K562 (cell line): ENCODE measurements around the gene AP2M1. TPM values are rescaled to one million over a fixed set of nuclear protein-coding genes. Genes with fewer than 3 reads are reported as not detected.
A peak's percentile ranks its signal among the peaks of the same experiment; 100 is the strongest.

ENCODE experiments used
- ATAC-seq: fragments of 200-7000 bp; cut with Tn5 transposase; 3 replicates; pipeline ENCODE4 v1.9.1; 2020; ENCODE audit warnings: moderate library complexity
- BruUV-seq: library from RNA; stranded (reverse); fragments of 400-500 nt; replicated peaks from 2 replicates; lab custom pipeline; 2021; lab: Mats Ljungman, UMichigan
- CTCF ChIA-PET: fragments of 300-600 bp; formaldehyde crosslinking; extraction: SDS; loops from one replicate; lab custom pipeline; 2021; ENCODE audit warnings: low intra/inter-chr PET ratio; lab: Yijun Ruan, JAX
- POLR2A ChIA-PET: fragments of 300-600, 350-650 bp; sonication (Branson Sonifier 250); formaldehyde crosslinking; extraction: SDS; loops from one replicate; lab custom pipeline; 2021; ENCODE audit warnings: antibody characterized with exemption, inconsistent platforms; lab: Yijun Ruan, JAX
- DNase-seq, 4 experiments: peaks; one replicate each; pipeline versions ENCODE4 v3.0.0 to v3.0.0-alpha.2; 2011 to 2018; ENCODE audit warnings: low spot score in 3 of 4, mixed read lengths in 3 of 4; ENCODE audit errors: extremely low read depth in 1 of 4
- FAIRE-seq: peaks from 2 replicates; lab custom pipeline; 2011; peaks lifted over from hg19 to GRCh38; lab: Jason Lieb, UNC
- H2AFZ ChIP-seq: 2 replicates; pipeline ENCODE4 v1.6.0; 2011; ENCODE audit warnings: low read depth, low read length, control low read depth, inconsistent platforms
- H3K27ac ChIP-seq: fragments of 200-600 bp; 3 replicates; pipeline ENCODE4 v1.8.0; 2011; ENCODE audit warnings: low read depth, mild to moderate bottlenecking, control low read depth, inconsistent platforms, low read length, moderate library complexity, mixed read lengths; ENCODE audit errors: extremely low read depth
- H3K27me3 ChIP-seq, 2 experiments: fragments of 300-600 bp in 1 of 2; 2 replicates in 1 of 2; 3 replicates in 1 of 2; pipeline versions ENCODE4 v1.6.0 to v1.8.0; 2011; ENCODE audit warnings: inconsistent platforms in 2 of 2, low read length in 2 of 2, mild to moderate bottlenecking in 1 of 2, mixed read lengths in 1 of 2, moderate library complexity in 1 of 2; ENCODE audit not compliant: control insufficient read depth in 2 of 2, insufficient read depth in 2 of 2
- H3K36me3 ChIP-seq: fragments of 300-600 bp; 3 replicates; pipeline ENCODE4 v1.8.0; 2011; ENCODE audit warnings: mild to moderate bottlenecking, low read length, inconsistent platforms; ENCODE audit not compliant: control insufficient read depth, insufficient read depth
- H3K4me1 ChIP-seq, 2 experiments: fragments of 200-600 bp in 1 of 2; replicated peaks in 1 of 2; 2 replicates in 1 of 2; 3 replicates in 1 of 2; pipeline versions ENCODE4 v1.5.1 to v1.8.0; 2011; ENCODE audit warnings: inconsistent platforms in 2 of 2, low read length in 2 of 2, mild to moderate bottlenecking in 1 of 2, mixed read lengths in 1 of 2, moderate library complexity in 1 of 2; ENCODE audit not compliant: control insufficient read depth in 2 of 2, insufficient read depth in 2 of 2
- H3K4me2 ChIP-seq: 2 replicates; pipeline ENCODE4 v1.6.1; 2011; ENCODE audit warnings: low read length, control low read depth, inconsistent platforms, mixed read lengths; ENCODE audit not compliant: insufficient read depth
- H3K4me3 ChIP-seq: fragments of 200-600 bp; sonication (generic), shearing (Covaris generic); 2 replicates; pipeline ENCODE4 v1.5.1; 2016; ENCODE audit warnings: control low read depth, inconsistent platforms
- H3K79me2 ChIP-seq: fragments of 200-600 bp; 3 replicates; pipeline ENCODE4 v1.8.0; 2011; ENCODE audit warnings: low read length, inconsistent platforms; ENCODE audit not compliant: control insufficient read depth, insufficient read depth
- H3K9ac ChIP-seq, 2 experiments: 2 replicates each; pipeline versions ENCODE4 v1.6.0 to v1.6.1; 2011; ENCODE audit warnings: low read depth in 2 of 2, low read length in 2 of 2, control low read depth in 1 of 2, inconsistent platforms in 1 of 2, mild to moderate bottlenecking in 1 of 2, mixed read lengths in 1 of 2; ENCODE audit not compliant: insufficient read depth in 1 of 2
- H3K9me1 ChIP-seq: one replicate; pipeline ENCODE4 v1.6.0; 2011; ENCODE audit warnings: inconsistent platforms, mild to moderate bottlenecking, low read length, moderate library complexity; ENCODE audit not compliant: control insufficient read depth, insufficient read depth
- H3K9me3 ChIP-seq: replicated peaks from 2 replicates; pipeline ENCODE4 v1.5.1; 2011; ENCODE audit warnings: low read depth, low read length, inconsistent platforms; ENCODE audit not compliant: control insufficient read depth, insufficient read depth
- H4K20me1 ChIP-seq: replicated peaks from 2 replicates; pipeline ENCODE4 v1.6.1; 2011; ENCODE audit warnings: low read length, inconsistent platforms, mixed read lengths; ENCODE audit not compliant: control insufficient read depth, insufficient read depth
- ATF3 ChIP-seq, 2 experiments: fragments of 450-650 bp in 1 of 2; sonication (generic) in 1 of 2; formaldehyde crosslinking in 1 of 2; IDR thresholded peaks in 1 of 2; conservative IDR thresholded peaks in 1 of 2; 2 replicates each; pipeline versions ENCODE4 v1.6.1 to v1.8.1; 2016 to 2023; ENCODE audit warnings: mild to moderate bottlenecking in 2 of 2, moderate library complexity in 2 of 2, inconsistent platforms in 1 of 2, missing genetic modification reagents in 1 of 2
- ETV5 ChIP-seq: sonication (generic); formaldehyde crosslinking; IDR thresholded peaks from 2 replicates; pipeline ENCODE4 v1.4.0; 2020; ENCODE audit warnings: low read depth, mild to moderate bottlenecking, missing genetic modification reagents
- FOSL1 ChIP-seq: fragments of 200-800 bp; sonication (Bioruptor generic); conservative IDR thresholded peaks from 2 replicates; pipeline ENCODE4 v1.6.1; 2016; ENCODE audit warnings: missing genetic modification characterization, missing compliant biosample characterization
- FOXJ2 ChIP-seq: fragments of 200-800 bp; sonication (Bioruptor generic); IDR thresholded peaks from 2 replicates; pipeline ENCODE4 v1.6.1; 2016; ENCODE audit warnings: missing genetic modification characterization, missing compliant biosample characterization
- FOXK2 ChIP-seq, 2 experiments: fragments of 450-650 bp; IDR thresholded peaks in 1 of 2; conservative IDR thresholded peaks in 1 of 2; 2 replicates each; pipeline ENCODE4 v1.6.1; 2016; ENCODE audit warnings: low read depth in 2 of 2, mild to moderate bottlenecking in 1 of 2
- GATAD2A ChIP-seq: fragments of 450-650 bp; IDR thresholded peaks from 2 replicates; pipeline ENCODE4 v1.6.1; 2017
- JUN ChIP-seq, 2 experiments: sonication (generic) in 1 of 2; formaldehyde crosslinking in 1 of 2; IDR thresholded peaks; 2 replicates each; pipeline versions ENCODE4 v1.6.1 to v1.8.0; 2012 to 2022; ENCODE audit warnings: borderline replicate concordance in 2 of 2, mild to moderate bottlenecking in 2 of 2, improper control_type of control experiment in 1 of 2, low read depth in 1 of 2, low read length in 1 of 2, missing genetic modification reagents in 1 of 2
- MTA1 ChIP-seq: fragments of 450-650 bp; IDR thresholded peaks from 2 replicates; pipeline ENCODE4 v1.6.1; 2017; ENCODE audit warnings: borderline replicate concordance
- NCOA1 ChIP-seq: fragments of 450-650 bp; IDR thresholded peaks from 2 replicates; pipeline ENCODE4 v1.6.1; 2016; ENCODE audit warnings: low read depth
- NFE2L1 ChIP-seq: fragments of 450-650 bp; IDR thresholded peaks from 2 replicates; pipeline ENCODE4 v1.6.1; 2016; ENCODE audit warnings: missing genetic modification characterization, low read depth, mild to moderate bottlenecking, missing compliant biosample characterization, moderate library complexity, borderline replicate concordance
- POLR2H ChIP-seq: IDR thresholded peaks from 2 replicates; pipeline ENCODE4 v1.6.1; 2016; ENCODE audit warnings: missing genetic modification characterization, low read depth, mild to moderate bottlenecking, control low read depth, missing compliant biosample characterization, moderate library complexity
- PTBP1 ChIP-seq: fragments of 200-400 bp; formaldehyde crosslinking; IDR thresholded peaks from 2 replicates; pipeline ENCODE4 v1.6.1; 2017; ENCODE audit warnings: low read depth, low read length
- SIN3A ChIP-seq, 2 experiments: fragments of 150-350 bp in 1 of 2; IDR thresholded peaks; 2 replicates each; pipeline ENCODE4 v1.6.1; 2011 to 2016; ENCODE audit warnings: borderline replicate concordance in 2 of 2, low read depth in 2 of 2, low read length in 2 of 2, mild to moderate bottlenecking in 2 of 2, moderate library complexity in 2 of 2; ENCODE audit not compliant: control insufficient read depth in 1 of 2
- THAP12 ChIP-seq: fragments of 250-450 bp; sonication (Bioruptor Pico); IDR thresholded peaks from 2 replicates; pipeline ENCODE4 v1.9.0; 2021; ENCODE audit warnings: mild to moderate bottlenecking, inconsistent platforms
- ZFX ChIP-seq: sonication (generic); formaldehyde crosslinking; IDR thresholded peaks from 2 replicates; pipeline ENCODE4 v1.8.0; 2022; ENCODE audit warnings: mild to moderate bottlenecking, missing genetic modification reagents, moderate library complexity
- WGBS: fragments of 100-300 bp; shearing (Covaris generic); methylation state at CpG from one replicate; pipeline ENCODE4 v1.1.6; 2016; ENCODE audit warnings: low coverage, mixed read lengths; ENCODE audit not compliant: insufficient coverage; ENCODE audit errors: missing lambda C conversion rate; 5-methylcytosine and 5-hydroxymethylcytosine counted together
- in situ Hi-C: fragments of 300-500 bp; cut with MboI; formaldehyde crosslinking; loops from 4 replicates; pipeline ENCODE4 v1.15.0; 2018; ENCODE audit warnings: inconsistent platforms, mixed read lengths
- intact Hi-C: fragments of 100-400 bp; cut with micrococcal nuclease; formaldehyde crosslinking; loops from 2 replicates; pipeline ENCODE4 v1.14.2; 2022
- polyA plus RNA-seq, 8 experiments: library from polyadenylated mRNA; depleted of rRNA in 4 of 8; stranded (reverse) in 5 of 8; unstranded in 3 of 8; fragments of >200 nt; fragmentation: Nextera tagmentation in 2 of 8; fragmentation: Illumina TruSeq in 1 of 8; extraction: Ambion mirVana in 2 of 8; extraction: Trizol in 1 of 8; gene quantifications; 2 replicates each; pipeline versions ENCODE4 v1.2.1 to v1.2.3, GENCODE V29; 2011 to 2014; ENCODE audit warnings: inconsistent platforms in 1 of 8, missing spikeins in 1 of 8
- total RNA-seq, 7 experiments: library from RNA; depleted of rRNA in 6 of 7; stranded (reverse); fragments of >200 nt in 6 of 7; fragmentation: Illumina TruSeq in 2 of 7; extraction: Trizol in 2 of 7; gene quantifications; 2 replicates each; pipeline versions ENCODE4 v1.2.1 to v1.2.3, GENCODE V29; 2011 to 2021; ENCODE audit warnings: low replicate concordance in 1 of 7

AP2M1 gene
- total and polyA plus RNA-seq, 9 of the 15 experiments (the other 6 are each of a cell fraction or from before 2014, with no cell fraction given) = 118 to 505 (median 296) TPM

- ChIA-PET POLR2A (interaction anchor here (0.5 to 2.6 kb wide), 9 partner anchors 9 to 1930 kb away, joined by 3 to 20 read pairs (median 3); partner anchors contain the start of gene ABCF3), CTCF (no interaction called here)
- no peaks in the 10 kb centered on the region for H3K27me3 ChIP-seq
- peaks cover 46% of the 10 kb centered on the region for H3K79me2 ChIP-seq
- FAIRE-seq (peak; percentile 94), DNase-seq (peak; percentile 48 to 90 (median 72)), ATAC-seq (peak; percentile 84)
- BruUV-seq = no TSS peak
- peak overlapping the region; percentile 89 for H3K4me2 ChIP-seq
- H3K9me1 ChIP-seq = no peaks in the 10 kb centered on the region
- 15% methylated on average over 18 of the region's 19 CpGs for WGBS
- peaks cover 17% of the 10 kb centered on the region for H4K20me1 ChIP-seq
- intact Hi-C loops (no loop called here), in situ Hi-C loops (no loop called here)
- H3K9me3 ChIP-seq = no peaks in the 10 kb centered on the region
- peak overlapping the region; percentile 82 for H3K27ac ChIP-seq
- H3K4me3 ChIP-seq = peak overlapping the region; percentile 81
- H2AFZ ChIP-seq = no peak overlapping the region
- peak overlapping the region; percentile 91 to 100 for H3K9ac ChIP-seq
- peaks cover 70% of the 10 kb centered on the region for H3K36me3 ChIP-seq
- H3K4me1 ChIP-seq = peaks cover 36 to 39% of the 10 kb centered on the region in 2 experiments; a peak in 4 of 5 replicates
- peak in 1 of 2 experiments; percentile 81; a peak in 3 of 4 replicates for TF ChIP-seq FOXK2 (conservative IDR thresholded peaks at IDR 0.05 in 1 of 2, IDR thresholded peaks at IDR 0.05 in 1 of 2; ENCODE audit: low read depth in 2 of 2)
- no peak for TF ChIP-seq PTBP1
- no peak for TF ChIP-seq NFE2L1 (tag)
- TF ChIP-seq GATAD2A = 0 out of 2 replicates have a peak, but pooled peaks have one; percentile 16
- 0 out of 2 replicates have a peak, but pooled peaks have one; percentile 37 for TF ChIP-seq JUN (IDR thresholded peaks at IDR 0.05; ENCODE audit: borderline replicate concordance, low read depth, low read length)
- TF ChIP-seq JUN (CRISPR knock-in tag; IDR thresholded peaks at IDR 0.05; ENCODE audit: borderline replicate concordance) = no peak
- peak; percentile 80 for TF ChIP-seq ZFX (CRISPR knock-in tag)
- TF ChIP-seq POLR2H = peak; percentile 32; the same call in 1 of the 2 replicates
- 0 out of 2 replicates have a peak, but pooled peaks have one; percentile 14 for TF ChIP-seq THAP12
- TF ChIP-seq ETV5 (CRISPR knock-in tag) = peak; percentile 61; the same call in 1 of the 2 replicates
- TF ChIP-seq NCOA1 = peak; percentile 39; the same call in 1 of the 2 replicates
- peak; percentile 89 for TF ChIP-seq FOSL1 (tag)
- TF ChIP-seq FOXJ2 (tag) = no peak
- 0 out of 4 replicates have a peak, but pooled peaks of 1 of the 2 experiments have one; percentile 11 for TF ChIP-seq SIN3A (IDR thresholded peaks at IDR 0.05; ENCODE audit: borderline replicate concordance in 2 of 2, control insufficient read depth in 1 of 2, low read depth in 2 of 2, low read length in 2 of 2)
- TF ChIP-seq MTA1 = no peak
- peak; percentile 76 for TF ChIP-seq ATF3 (IDR thresholded peaks at IDR 0.05)
- TF ChIP-seq ATF3 (CRISPR knock-in tag; conservative IDR thresholded peaks at IDR 0.05) = no peak
These were observed 2.0 kb downstream of the AP2M1 start for GRCh38 chr3:184176377-184177330.
